HepG2 (cell line): ENCODE results near the gene CARD9. TPM values are rescaled to one million over a fixed set of nuclear protein-coding genes. Genes with fewer than 3 reads are reported as not detected.

Experiments
- FOSL1 ChIP-seq: sonication (generic); formaldehyde crosslinking; IDR thresholded peaks from 2 replicates; pipeline ENCODE4 v1.9.0; 2021; ENCODE audit warnings: missing genetic modification reagents, borderline replicate concordance
- FOXJ3 ChIP-seq: sonication (generic); formaldehyde crosslinking; IDR thresholded peaks from 2 replicates; pipeline ENCODE4 v1.4.0; 2020; ENCODE audit warnings: missing genetic modification reagents, mild to moderate bottlenecking, borderline replicate concordance
- HNF4A ChIP-seq: sonication (generic); formaldehyde crosslinking; IDR thresholded peaks from 2 replicates; pipeline ENCODE4 v1.4.0; 2020; ENCODE audit warnings: missing genetic modification reagents
- HNRNPL ChIP-seq: fragments of 200-400 bp; formaldehyde crosslinking; IDR thresholded peaks from 2 replicates; pipeline ENCODE4 v1.6.1; 2017; ENCODE audit warnings: mild to moderate bottlenecking, low read depth, low read length
- HOXA7 ChIP-seq: sonication (generic); formaldehyde crosslinking; IDR thresholded peaks from 2 replicates; pipeline ENCODE4 v1.8.1; 2022; ENCODE audit warnings: mild to moderate bottlenecking, missing genetic modification reagents, moderate library complexity
- KMT2B ChIP-seq: IDR thresholded peaks from 2 replicates; pipeline ENCODE4 v1.6.1; 2016; ENCODE audit warnings: missing genetic modification reagents, missing compliant biosample characterization
- MTA1 ChIP-seq: sonication (generic); formaldehyde crosslinking; IDR thresholded peaks from 2 replicates; pipeline ENCODE4 v1.4.0; 2020; ENCODE audit warnings: missing genetic modification reagents, mild to moderate bottlenecking, borderline replicate concordance
- NBN ChIP-seq: fragments of 450-650 bp; conservative IDR thresholded peaks from 2 replicates; pipeline ENCODE4 v1.6.1; 2017
- NCOA1 ChIP-seq: sonication (generic); formaldehyde crosslinking; IDR thresholded peaks from 2 replicates; pipeline ENCODE4 v1.9.0; 2021; ENCODE audit warnings: missing genetic modification reagents
- NFAT5 ChIP-seq: sonication (generic); formaldehyde crosslinking; IDR thresholded peaks from 2 replicates; pipeline ENCODE4 v1.4.0; 2020; ENCODE audit warnings: missing genetic modification reagents
- RBAK ChIP-seq: sonication (generic); formaldehyde crosslinking; IDR thresholded peaks from 2 replicates; pipeline ENCODE4 v1.5.1; 2020; ENCODE audit warnings: mild to moderate bottlenecking, missing genetic modification reagents
- REL ChIP-seq: sonication (generic); formaldehyde crosslinking; conservative IDR thresholded peaks from 2 replicates; pipeline ENCODE4 v1.8.0; 2022; ENCODE audit warnings: mild to moderate bottlenecking, missing genetic modification reagents, moderate library complexity
- REPIN1 ChIP-seq: sonication (generic); formaldehyde crosslinking; IDR thresholded peaks from 2 replicates; pipeline ENCODE4 v1.8.0; 2022; ENCODE audit warnings: missing genetic modification reagents, low read depth, mild to moderate bottlenecking, borderline replicate concordance
- THAP7 ChIP-seq: sonication (generic); formaldehyde crosslinking; IDR thresholded peaks from 2 replicates; pipeline ENCODE4 v1.8.1; 2023; ENCODE audit warnings: mild to moderate bottlenecking, missing genetic modification reagents
- ZFP91 ChIP-seq: sonication (generic); formaldehyde crosslinking; IDR thresholded peaks from 2 replicates; pipeline ENCODE4 v1.9.0; 2022; ENCODE audit warnings: missing genetic modification reagents, mild to moderate bottlenecking, borderline replicate concordance
- ZNF687 ChIP-seq: sonication (generic); formaldehyde crosslinking; IDR thresholded peaks from 2 replicates; pipeline ENCODE4 v1.5.1; 2020; ENCODE audit warnings: mild to moderate bottlenecking, missing genetic modification reagents, moderate library complexity
- ZSCAN25 ChIP-seq: sonication (generic); formaldehyde crosslinking; IDR thresholded peaks from 2 replicates; pipeline ENCODE4 v1.8.0; 2022; ENCODE audit warnings: mild to moderate bottlenecking, missing genetic modification reagents
- polyA plus RNA-seq, 8 experiments: library from polyadenylated mRNA; depleted of rRNA in 3 of 8; stranded (reverse) in 7 of 8; unstranded in 1 of 8; fragments of >200 nt; fragmentation: Illumina TruSeq in 4 of 8; extraction: Trizol in 4 of 8; gene quantifications; 2 replicates each; pipeline versions ENCODE4 v1.2.1 to v1.2.3, GENCODE V29; 2011 to 2016; ENCODE audit warnings: low read depth in 4 of 8, missing spikeins in 1 of 8, mixed read lengths in 1 of 8; ENCODE audit not compliant: insufficient read depth in 1 of 8
- total RNA-seq, 5 experiments: library from RNA; depleted of rRNA; stranded (reverse); fragments of >200 nt; fragmentation: Illumina TruSeq; extraction: Trizol; gene quantifications; 2 replicates each; pipeline ENCODE4 v1.2.3, GENCODE V29; 2016; ENCODE audit warnings: low read depth in 1 of 5

The CARD9 gene
- total and polyA plus RNA-seq, 2 of the 13 experiments (the other 11 are each of a cell fraction or from before 2014, with no cell fraction given) = 3.3 to 7.4 TPM

GRCh38 chr9:136355616-136356557 lies 17.6 kb downstream of the CARD9 start (continued):
- TF ChIP-seq ZFP91 (CRISPR knock-in tag) (no peak; the same call in 1 of the 2 replicates), ZNF687 (CRISPR knock-in tag) (peak; percentile 48), NBN (no peak), ZSCAN25 (CRISPR knock-in tag) (peak; percentile 98), REPIN1 (CRISPR knock-in tag) (no peak), HNRNPL (peak; percentile 60; the same call in 1 of the 2 replicates), MTA1 (CRISPR knock-in tag) (peak; percentile 56; the same call in 1 of the 2 replicates), FOXJ3 (CRISPR knock-in tag) (no peak), FOSL1 (no peak), NCOA1 (CRISPR knock-in tag) (no peak), HOXA7 (CRISPR knock-in tag) (no peak), KMT2B (no peak), RBAK (0 out of 2 replicates have a peak, but pooled peaks have one; percentile 15), HNF4A (CRISPR knock-in tag) (peak; percentile 60), NFAT5 (CRISPR knock-in tag) (no peak), THAP7 (CRISPR knock-in tag) (no peak), REL (no peak)
